GM18507 (cell line): ENCODE results near the gene ABHD4.
A peak's percentile ranks its signal among the peaks of the same experiment; 100 is the strongest.
"Not testable (repeated sequence)": the region's sequence is repeated elsewhere in the genome, so short reads cannot be mapped to it uniquely, and the experiment has no call there.

Experiments used
- DNase-seq: peaks from one replicate; pipeline ENCODE4 v3.0.0; 2011; ENCODE audit warnings: low read depth; ENCODE audit not compliant: insufficient read length; ENCODE audit errors: extremely low spot score
- FAIRE-seq: peaks from 2 replicates; lab custom pipeline; 2011; peaks lifted over from hg19 to GRCh38; lab: Jason Lieb, UNC

The ABHD4 gene

DNA sequence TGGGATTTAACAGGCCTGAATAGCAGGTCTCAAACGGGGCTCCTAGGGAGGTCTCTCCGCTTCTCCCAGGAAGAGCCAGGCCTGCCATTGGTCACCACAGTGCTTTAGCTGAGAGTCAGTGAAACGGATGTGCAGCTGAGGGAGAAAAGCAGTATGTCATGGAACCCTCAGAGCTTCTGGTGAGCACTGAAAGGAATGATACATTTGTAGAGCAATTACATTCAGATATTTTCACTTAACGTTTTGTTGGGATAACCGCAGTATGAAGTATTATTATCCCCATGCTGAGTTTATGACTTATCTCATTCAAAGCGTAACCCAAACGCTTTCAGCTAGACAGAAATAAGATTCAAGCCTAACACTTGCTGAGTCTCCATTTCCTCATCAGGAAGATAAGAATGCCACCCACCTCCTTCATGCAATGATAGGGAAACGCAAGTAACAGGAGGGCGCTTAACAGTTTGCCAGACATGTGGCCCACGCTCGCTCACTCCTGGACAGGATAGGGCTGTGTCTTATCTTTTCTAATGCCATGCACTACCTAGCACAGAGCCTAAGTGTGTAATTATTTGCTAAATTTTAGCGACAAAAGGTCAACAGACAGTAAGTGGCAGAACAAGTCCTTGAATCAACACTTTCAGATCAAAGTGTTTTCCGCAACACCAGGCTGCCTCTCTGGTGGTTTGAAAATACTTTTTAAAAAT lies 37.3 kb upstream of the ABHD4 start:
- peak; percentile 54 for FAIRE-seq
- DNase-seq = no peak

DNA sequence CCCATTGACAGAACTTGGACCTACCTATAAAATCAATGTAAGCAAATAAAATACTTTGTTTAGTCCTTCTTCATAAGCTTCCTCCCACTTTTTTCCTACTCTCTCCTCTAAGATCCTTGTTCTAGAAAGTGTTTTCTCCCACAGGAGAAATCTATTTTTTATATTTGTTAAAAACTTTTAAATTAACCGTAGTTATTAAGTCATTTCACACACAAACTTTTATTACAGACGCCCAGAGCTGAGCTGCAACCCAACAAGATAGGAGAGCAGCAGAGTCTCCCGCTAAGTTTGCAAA lies 36.8 kb upstream of the ABHD4 start:
- FAIRE-seq (no peak), DNase-seq (no peak)

DNA sequence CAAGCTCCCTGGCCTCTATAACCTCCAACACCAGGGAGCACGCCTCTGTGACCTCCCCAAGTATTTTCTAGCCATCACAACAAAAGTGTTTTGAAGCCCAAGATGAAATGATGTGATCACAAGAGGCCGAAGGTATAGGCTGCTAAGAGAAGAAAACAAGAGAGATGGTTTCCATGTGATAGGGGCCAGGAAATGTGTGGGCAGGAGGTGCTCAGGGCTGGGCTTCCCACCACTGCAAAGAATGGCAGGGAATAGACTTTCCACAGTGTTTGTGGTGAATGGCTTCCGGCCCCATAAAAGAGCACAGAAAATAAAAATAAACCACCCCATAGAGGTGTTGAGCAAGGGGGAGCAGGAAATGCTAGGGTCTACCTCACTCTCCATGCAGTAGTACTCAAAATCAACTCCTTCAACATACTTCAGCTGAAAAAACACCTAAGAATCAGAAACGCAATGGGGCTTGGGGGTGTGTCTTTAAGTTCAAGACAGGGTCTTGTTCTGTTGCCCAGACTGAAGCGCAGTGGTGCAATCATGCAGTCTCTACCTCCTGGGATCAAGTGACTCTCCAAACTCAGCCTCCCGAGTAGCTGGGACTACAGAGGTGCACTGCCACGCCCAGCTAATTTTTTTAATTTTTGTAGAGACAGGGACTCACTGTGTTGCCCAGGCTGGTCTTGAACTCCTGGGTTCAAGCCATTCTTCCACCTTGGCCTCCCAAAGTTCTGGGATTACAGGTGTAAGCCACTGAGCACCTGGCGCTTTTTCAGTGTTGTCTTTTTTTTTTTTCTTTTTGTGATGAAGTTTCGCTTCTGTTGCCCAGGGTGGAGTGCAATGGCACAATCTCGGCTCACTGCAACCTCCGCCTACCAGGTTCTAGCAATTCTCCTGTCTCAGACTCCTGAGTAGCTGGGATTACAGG lies 36.2 kb upstream of the ABHD4 start:
- DNase-seq (no peak), FAIRE-seq (peak; percentile 94)

DNA sequence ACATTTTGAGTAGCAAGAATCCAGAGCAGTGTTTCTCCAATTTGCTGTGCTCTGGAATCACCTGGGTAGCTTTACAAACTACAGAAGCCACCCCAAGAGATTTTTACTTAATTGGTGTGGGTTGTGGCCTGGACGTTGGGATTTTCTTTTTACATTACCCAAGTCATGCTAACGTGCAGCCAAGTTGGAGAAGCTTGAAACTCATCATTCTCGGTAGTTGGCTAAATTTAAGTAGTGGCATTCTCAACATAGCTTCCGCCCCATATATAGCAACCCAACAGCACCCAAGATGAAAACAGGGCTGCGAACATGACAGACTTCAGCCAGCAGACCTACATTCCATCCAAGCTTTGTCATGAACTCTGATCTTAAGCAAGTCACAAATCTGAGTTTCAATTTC lies 34.1 kb upstream of the ABHD4 start:
- peak; percentile 91 for FAIRE-seq
- no peak for DNase-seq

DNA sequence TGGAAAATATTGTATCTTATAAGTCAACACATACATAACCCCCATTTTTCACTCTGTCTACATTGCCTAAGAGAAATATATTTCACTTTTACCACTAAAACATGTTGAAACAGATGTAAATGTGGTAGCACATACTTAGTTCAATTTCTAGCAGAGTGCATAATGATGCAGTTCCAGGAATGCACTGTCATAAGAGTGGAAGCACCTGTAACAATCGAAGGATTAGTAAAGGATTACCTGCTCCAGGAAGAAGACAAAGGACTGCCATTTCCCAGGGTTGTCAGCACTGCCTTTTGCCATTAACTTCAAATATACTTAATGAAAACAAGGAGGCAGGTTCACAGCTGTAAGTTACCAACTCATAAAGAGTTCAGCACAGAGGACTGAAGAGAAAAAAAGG lies 33.6 kb upstream of the ABHD4 start:
- FAIRE-seq = peak; percentile 54
- DNase-seq = no peak

DNA sequence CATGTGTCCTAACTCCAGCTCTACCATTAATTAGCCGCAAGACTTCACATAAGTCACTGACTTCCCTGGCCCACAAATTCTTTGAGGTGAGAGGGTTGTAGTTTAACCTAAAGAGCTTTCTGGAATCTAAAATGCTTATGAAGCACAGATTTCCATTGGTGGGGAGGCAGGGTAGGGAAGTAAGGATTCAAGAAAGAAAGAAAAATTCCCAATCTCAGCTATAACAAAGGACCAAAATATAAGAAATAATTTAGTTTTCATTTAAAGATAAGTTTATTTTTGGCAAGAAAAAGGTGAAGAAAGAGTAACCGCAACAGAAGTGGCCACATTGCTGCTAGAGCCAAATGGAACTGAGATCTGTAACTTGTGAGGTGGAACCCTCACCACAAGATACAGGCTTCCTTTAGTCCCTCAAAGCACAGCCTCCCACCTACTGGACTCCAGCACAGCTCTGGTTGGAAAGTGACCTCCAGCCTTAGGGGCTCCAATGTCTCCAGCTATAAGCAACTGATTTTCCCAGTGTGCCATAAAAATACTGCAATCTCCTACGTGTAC lies 32.6 kb upstream of the ABHD4 start:
- FAIRE-seq = peak; percentile 96

DNA sequence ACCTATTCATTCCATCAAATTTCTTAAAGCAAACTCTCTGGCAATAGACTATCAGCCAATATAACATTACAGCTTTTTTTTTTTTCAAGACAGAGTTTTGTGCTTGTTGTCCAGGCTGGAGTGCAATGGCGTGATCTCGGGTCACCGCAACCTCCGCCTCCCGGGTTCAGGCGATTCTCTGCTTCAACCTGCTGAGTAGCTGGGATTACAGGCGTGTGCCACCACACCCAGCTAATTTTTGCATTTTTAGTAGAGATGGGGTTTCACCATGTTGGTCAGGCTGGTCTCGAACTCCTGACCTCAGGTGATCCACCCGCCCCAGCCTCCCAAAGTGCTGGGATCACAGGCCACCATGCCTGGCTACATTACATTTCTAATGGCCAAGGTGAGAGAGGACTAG lies 31.8 kb upstream of the ABHD4 start:
- not testable (repeated sequence) for FAIRE-seq

More for the DNA sequence above, 32.6 kb upstream of the ABHD4 start:
- no peak for DNase-seq

DNA sequence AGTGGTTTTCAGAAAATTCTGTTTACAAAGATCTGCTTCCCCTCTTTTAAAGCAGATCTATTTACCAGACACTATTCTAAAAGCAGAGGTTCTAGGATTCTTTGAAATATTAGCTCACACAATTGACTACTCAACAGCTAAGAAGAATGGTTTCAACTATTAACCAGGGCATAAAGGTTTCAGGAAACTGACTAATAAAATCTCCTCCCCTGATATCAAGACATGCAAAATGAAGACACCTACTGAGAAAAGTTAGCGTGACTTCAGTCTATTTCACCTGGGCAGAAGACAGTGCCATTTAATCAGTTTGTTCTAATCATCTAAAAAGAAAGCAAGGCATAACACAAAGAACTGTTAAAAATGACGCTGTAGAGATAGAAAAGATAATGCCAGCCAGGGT lies 31.3 kb upstream of the ABHD4 start:
- FAIRE-seq (peak; percentile 88), DNase-seq (no peak)

More for the DNA sequence above, 31.8 kb upstream of the ABHD4 start:
- DNase-seq = not testable (repeated sequence)

DNA sequence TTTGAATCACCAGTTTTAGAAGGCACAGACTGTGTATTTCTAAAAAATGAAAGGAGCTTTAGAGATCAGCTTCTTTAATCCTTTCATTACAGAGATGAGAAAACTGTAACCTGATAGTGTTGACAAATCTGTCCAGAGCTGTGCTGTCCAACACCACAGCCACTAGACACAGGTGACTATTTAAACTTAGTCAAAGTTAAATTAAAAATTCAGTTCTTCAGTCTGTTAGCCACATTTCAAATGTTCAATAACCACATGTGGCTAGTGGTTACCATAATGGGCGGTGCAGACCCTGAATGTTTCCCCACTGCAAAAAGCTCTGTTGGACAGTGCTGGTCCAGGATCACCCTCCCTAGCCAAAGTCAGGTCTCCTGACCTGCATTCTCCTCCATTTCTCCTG lies 30.7 kb upstream of the ABHD4 start:
- DNase-seq (no peak), FAIRE-seq (peak; percentile 73)

DNA sequence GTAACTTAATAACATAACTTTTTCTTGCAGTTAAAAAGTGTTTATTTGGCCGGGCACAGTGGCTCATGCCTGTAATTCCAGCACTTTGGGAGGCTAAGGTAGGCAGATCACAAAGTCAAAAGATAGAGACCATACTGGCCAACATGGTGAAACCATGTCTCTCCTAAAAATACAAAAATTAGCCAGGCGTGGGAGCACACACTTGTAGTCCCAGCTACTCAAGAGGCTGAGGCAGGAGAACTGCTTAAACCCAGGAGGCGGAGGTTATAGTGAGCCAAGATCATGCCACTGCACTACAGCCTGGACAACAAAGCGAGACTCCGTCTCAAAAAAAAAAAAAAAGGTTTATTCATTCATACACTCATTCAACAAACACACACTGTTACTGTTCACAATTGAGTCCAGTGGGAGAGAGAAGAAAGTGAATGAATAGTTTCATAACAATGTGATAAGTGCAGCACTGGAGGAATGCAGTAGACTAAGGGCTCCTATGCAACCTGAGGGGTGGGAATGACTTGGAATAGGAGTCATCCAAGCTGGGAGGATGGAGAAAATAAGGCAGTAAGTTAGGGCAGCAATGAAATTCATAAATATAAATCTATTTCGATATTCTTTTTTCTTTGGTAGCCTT lies 28.9 kb upstream of the ABHD4 start:
- DNase-seq (no peak), FAIRE-seq (no peak)

DNA sequence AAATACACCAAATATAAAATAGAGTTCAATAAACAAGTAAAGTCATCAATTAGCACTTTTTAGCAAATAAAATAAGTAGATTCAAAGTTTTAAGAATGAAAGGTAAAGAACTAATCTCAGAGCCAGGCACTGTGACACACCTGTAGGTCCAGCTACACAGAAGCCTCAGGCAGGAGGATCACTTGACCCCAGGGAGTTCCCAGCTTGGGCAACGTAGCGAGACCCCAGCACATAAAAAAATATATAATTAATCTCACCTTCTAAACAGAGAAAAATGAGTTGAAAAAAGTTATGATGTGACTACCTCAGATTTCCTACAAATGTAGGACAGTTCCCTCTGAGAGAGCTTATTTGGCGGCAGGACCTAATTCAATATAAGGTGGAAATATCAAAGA lies 28.4 kb upstream of the ABHD4 start:
- DNase-seq (no peak), FAIRE-seq (no peak)

DNA sequence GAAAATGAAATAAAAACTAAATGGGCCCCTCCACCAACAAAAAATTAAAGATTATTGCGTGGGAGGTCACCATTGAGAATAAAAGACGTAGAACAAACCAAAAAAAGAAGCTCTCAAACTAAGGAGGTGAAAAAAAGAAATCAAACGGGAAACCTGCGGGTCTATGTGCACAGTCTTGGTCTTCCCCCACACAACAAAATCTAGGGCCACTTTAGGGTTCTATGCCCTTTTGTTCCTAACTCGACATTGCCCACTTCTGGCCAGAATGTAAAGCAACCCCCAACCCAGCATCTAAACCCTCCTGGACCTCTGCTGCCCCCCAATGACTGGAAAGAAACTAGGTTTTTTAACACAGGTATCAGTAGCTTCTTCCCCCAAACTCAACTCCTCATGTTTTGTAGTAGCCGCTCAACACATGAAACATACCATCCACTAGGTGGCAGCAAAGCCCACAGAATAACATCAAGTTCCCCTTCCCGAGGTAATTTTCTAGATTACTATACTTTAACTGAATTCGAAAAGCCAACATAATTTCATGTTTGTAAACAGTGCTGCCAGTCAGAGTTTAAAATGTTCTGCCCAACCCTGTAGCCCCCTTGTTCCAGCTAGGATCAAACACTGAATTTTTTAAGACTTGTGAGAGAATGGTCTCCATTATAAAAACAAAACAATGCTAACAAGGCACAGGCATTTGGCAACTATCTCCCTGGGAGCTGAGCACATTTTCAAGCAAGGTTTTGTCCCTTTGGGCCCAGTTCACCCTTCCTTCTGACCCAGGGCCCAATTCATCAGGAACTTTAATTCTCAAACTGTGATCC lies 27.8 kb upstream of the ABHD4 start:
- DNase-seq (no peak), FAIRE-seq (peak; percentile 99)

DNA sequence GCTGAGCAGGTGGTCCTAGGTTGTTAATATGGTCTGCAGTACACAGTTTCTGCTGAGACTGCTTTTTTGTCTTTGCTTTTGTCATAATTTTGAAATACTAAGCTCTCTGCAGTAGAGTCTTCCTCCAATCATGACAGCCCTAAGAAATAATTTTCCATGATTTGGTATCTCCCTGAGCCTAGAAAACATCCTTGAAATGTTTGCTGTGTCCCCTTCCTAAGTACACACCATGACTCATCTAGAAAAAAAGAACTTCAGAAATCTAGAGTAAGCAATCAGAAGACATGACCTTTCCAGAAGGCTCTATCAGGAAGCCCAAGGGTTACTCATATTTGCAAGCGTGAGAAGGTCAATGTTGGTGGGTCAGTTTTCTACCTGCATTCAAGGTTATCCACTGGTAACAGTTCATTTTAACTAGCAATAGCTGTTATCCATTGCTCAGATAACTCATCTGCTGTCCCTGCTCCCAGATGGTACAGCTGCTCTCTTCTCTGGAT lies 25.5 kb upstream of the ABHD4 start:
- DNase-seq (no peak), FAIRE-seq (no peak)

DNA sequence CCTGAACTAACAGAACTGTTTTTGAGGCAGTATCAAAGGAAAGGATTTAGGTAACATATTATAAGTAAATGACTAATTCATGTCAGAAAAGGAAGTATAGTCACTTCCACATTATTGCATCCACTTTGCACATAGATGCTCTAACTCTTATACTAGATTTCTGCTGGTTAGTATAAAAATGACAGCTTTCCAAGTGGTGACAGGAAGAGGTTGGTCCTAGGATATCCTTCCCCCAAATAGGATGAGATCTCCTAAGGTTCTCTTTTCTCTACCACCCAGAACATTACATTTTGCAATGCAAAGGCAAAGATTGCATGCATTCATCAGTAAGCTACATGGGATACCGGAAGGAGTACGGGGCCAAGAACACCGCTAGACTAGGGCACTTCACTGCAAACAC lies 24.3 kb upstream of the ABHD4 start:
- FAIRE-seq (no peak), DNase-seq (no peak)

DNA sequence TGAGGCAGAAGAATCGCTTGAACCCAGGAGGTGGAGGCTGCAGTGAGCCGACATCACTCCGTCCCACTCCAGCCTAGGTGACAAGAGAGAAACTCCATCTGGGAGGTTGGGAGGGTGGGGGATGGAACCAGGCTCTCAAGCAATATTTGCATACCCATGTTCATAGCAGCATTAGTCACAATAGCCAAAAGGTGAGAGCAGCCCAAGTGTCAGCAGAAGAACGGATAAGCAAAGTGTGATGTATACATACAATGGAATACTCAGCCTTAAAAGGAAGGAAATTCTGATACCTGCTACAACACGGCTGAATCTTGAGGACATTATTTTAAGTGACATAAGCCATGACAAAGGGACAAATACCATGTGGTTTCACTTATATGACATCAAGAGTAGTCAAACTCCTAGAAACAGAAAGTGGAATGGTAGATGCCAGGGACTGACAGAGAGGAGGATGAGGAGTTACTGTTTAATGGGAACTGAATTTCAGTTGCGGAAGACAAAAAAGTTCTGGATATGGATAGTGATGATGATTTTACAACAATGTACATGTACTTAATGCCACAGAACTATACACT lies 20.7 kb upstream of the ABHD4 start:
- no peak for DNase-seq
- FAIRE-seq = no peak

DNA sequence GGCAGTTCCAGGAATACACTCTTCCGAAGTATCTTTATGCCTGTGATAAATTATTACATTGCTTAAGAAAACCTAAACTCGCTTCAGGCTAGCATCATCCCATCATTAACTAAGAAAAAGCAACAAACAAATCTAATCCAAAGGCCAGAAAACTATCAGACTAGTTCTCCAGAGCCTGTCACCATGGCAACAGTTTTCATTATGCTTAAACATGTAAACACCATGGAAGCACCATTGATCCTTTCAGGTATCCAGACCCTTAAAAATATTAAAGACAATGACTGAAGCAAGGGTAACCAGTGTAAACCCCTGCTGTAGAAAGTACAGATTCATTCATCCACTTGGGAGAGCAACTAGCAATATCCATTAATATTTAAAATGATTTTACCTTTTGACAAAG lies 18.9 kb upstream of the ABHD4 start:
- no peak for FAIRE-seq
- DNase-seq = no peak

DNA sequence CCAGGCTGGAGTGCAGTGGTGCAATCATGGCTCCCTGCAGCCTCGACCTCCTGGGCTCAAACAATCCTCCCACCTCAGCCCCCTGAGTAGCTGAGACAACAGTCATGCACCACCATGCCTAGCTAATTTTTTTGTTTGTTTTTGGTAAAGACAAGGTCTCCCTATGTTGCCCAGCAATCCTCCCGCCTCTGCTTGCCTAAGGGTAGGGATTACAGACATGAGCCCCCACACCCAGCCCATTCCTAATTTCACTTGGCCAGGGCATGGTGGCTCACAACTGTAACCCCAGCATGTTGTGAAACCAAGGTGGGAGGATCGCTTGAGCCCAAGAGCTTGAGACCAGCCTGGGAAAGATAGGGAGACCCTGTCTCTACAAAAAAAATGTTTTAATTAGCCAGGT lies 18.2 kb upstream of the ABHD4 start:
- DNase-seq (no peak), FAIRE-seq (no peak)

DNA sequence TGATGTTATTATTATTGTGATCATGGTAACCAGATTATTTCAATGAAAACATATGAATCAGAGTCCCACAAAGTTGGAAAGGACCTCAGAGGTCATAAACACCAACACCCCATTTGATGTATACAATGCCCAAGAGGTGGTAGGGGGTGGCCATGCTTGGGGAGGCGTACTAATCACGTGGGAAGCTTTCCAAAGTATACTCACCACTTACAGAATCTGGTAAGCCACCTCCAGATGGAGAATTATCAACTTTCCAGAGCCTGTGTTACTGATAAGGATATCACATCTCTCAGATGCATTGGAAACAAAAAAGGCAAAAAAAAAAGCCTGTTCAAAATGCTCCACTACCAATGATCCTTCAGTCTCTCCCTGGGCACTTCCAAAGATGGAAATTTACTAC lies 17.5 kb upstream of the ABHD4 start:
- no peak for FAIRE-seq
- DNase-seq = no peak

DNA sequence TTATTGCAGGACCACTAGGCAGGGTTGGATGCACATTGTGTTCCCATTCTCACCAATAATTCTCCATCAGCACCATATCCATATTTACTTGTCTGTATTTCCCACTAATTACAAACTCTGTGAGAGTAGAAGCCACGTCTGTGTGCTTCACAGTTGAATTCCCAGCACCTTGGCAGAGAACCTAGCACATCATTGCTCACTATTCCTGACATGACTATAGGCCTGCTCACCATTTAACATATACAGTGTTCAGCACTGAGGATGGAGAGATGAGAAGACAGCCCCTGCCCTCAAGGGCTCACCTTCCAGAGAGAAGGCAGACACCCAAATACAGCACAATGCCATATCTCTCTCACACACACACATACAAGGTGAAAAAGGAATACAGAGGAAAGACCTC lies 14.1 kb upstream of the ABHD4 start:
- peak; percentile 24 for FAIRE-seq

More for the DNA sequence above, 14.1 kb upstream of the ABHD4 start:
- no peak for DNase-seq
